ENCODE results near the gene C2CD4A. TPM values are rescaled to one million over a fixed set of nuclear protein-coding genes. Genes with fewer than 3 reads are reported as not detected.

C2CD4A gene
- total and polyA plus RNA-seq, 2 donors (not counting 3 experiments of a cell fraction or from before 2014, with no cell fraction given): 0.33 to 0.46 TPM

DNA sequence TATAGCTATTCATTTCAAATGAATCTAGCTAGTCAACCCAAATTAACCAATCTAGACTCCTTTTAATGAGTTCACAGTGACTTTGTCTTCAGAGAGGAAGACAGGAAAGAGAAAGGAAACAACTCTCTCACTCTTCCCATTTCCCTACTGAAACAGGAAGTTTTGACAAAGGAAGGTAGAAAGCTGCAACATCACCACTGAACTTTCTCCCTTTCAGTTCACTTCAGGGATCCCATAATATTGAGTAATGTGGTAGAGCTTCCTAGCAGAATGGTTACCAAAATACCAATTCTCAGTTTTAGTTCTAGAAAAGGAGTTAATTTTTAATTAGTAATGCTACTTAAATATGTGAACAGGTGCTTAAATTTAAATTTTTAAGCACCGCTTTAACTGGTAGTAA lies 14.1 kb upstream of the C2CD4A start:
- dilution Hi-C loops (cut with MboI; ENCODE audit: extremely low pct_ligation_motif_present, low sequenced_read_pairs) (no loop called here), intact Hi-C loops (cut with micrococcal nuclease) (no loop called here)
- ChIA-PET POLR2A (no interaction called here), CTCF (interaction anchor here (0.9 to 1.2 kb wide), 3 partner anchors 12 to 690 kb away, joined by 4 to 5 read pairs (median 5); no protein-coding TSS in a partner anchor)
- no peak overlapping the region for H3K27ac ChIP-seq (ENCODE audit: insufficient read depth, low read depth, low read length)
- H3K27me3 ChIP-seq (ENCODE audit: control insufficient read depth in 2 of 2, insufficient read depth in 2 of 2, low read length in 2 of 2): no peaks in the 10 kb centered on the region
- H3K4me2 ChIP-seq (ENCODE audit: insufficient read depth, low read length): no peak overlapping the region
- H3K9me3 ChIP-seq (replicated peaks; ENCODE audit: control insufficient read depth, insufficient read depth, low read length): no peaks in the 10 kb centered on the region
- H3K9ac ChIP-seq (replicated peaks; ENCODE audit: extremely low read depth, insufficient read depth, low read length): no peak overlapping the region
- no peak overlapping the region for H2AFZ ChIP-seq (ENCODE audit: low read depth, low read length)
- H3K9me1 ChIP-seq (replicated peaks; ENCODE audit: control insufficient read depth, extremely low read depth, insufficient read depth, low read length): no peaks in the 10 kb centered on the region
- peaks cover 2% of the 10 kb centered on the region for H3K4me1 ChIP-seq (ENCODE audit: control insufficient read depth, extremely low read depth, insufficient read depth, low read length)
- peaks cover 45% of the 10 kb centered on the region for H3K79me2 ChIP-seq (ENCODE audit: control insufficient read depth, insufficient read depth, low read length)
- FAIRE-seq (no peak), DNase-seq (ENCODE audit: low read depth, low spot score) (no peak)
- H4K20me1 ChIP-seq (replicated peaks; ENCODE audit: control insufficient read depth, extremely low read depth, insufficient read depth, low read length): no peaks in the 10 kb centered on the region
- TF ChIP-seq FOS (IDR thresholded peaks at IDR 0.05; ENCODE audit: borderline replicate concordance, insufficient read depth, low read length) (no peak), JUN (IDR thresholded peaks at IDR 0.05; ENCODE audit: borderline replicate concordance, insufficient read depth, insufficient read length, low read depth) (no peak), POLR2AphosphoS5 (IDR thresholded peaks at IDR 0.05; ENCODE audit: insufficient read depth, low read depth, low read length) (no peak), POLR2A (IDR thresholded peaks at IDR 0.05; ENCODE audit: low read depth, low read length) (no peak), MYC (IDR thresholded peaks at IDR 0.05; ENCODE audit: low read depth, low read length) (no peak), GATA2 (IDR thresholded peaks at IDR 0.05; ENCODE audit: insufficient read depth, insufficient read length, low read depth, low read length) (no peak), EZH2 (IDR thresholded peaks at IDR 0.05; ENCODE audit: borderline replicate concordance, low read depth, low read length, severe bottlenecking) (no peak)
- TF ChIP-seq, protein P1, sequence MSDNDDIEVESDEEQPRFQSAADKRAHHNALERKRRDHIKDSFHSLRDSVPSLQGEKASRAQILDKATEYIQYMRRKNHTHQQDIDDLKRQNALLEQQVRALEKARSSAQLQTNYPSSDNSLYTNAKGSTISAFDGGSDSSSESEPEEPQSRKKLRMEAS (IDR thresholded peaks at IDR 0.05; ENCODE audit: insufficient read depth, insufficient read length): no peak
- TF ChIP-seq, protein P2, sequence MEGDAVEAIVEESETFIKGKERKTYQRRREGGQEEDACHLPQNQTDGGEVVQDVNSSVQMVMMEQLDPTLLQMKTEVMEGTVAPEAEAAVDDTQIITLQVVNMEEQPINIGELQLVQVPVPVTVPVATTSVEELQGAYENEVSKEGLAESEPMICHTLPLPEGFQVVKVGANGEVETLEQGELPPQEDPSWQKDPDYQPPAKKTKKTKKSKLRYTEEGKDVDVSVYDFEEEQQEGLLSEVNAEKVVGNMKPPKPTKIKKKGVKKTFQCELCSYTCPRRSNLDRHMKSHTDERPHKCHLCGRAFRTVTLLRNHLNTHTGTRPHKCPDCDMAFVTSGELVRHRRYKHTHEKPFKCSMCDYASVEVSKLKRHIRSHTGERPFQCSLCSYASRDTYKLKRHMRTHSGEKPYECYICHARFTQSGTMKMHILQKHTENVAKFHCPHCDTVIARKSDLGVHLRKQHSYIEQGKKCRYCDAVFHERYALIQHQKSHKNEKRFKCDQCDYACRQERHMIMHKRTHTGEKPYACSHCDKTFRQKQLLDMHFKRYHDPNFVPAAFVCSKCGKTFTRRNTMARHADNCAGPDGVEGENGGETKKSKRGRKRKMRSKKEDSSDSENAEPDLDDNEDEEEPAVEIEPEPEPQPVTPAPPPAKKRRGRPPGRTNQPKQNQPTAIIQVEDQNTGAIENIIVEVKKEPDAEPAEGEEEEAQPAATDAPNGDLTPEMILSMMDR (IDR thresholded peaks at IDR 0.05; ENCODE audit: extremely low read depth in 1 of 2, insufficient read depth in 1 of 2, low read depth in 1 of 2, low read length in 2 of 2): no peak
- no peaks in the 10 kb centered on the region for H3K36me3 ChIP-seq (ENCODE audit: control insufficient read depth in 2 of 2, extremely low read depth in 1 of 2, insufficient read depth in 2 of 2, low read length in 2 of 2)
- H3K4me3 ChIP-seq (replicated peaks in 1 of 3; ENCODE audit: insufficient read depth in 1 of 3, low read depth in 1 of 3, low read length in 3 of 3): no peak overlapping the region
- no TSS peak for BruUV-seq (replicated peaks)
